ENCODE data around the gene CLASRP. TPM values are rescaled to one million over a fixed set of nuclear protein-coding genes. Genes with fewer than 3 reads are reported as not detected.
"Not testable (repeated sequence)": the region's sequence is repeated elsewhere in the genome, so short reads cannot be mapped to it uniquely, and the experiment has no call there.

CLASRP gene
- total RNA-seq: 100 to 1,000 TPM; 115 to 133 TPM

DNA sequence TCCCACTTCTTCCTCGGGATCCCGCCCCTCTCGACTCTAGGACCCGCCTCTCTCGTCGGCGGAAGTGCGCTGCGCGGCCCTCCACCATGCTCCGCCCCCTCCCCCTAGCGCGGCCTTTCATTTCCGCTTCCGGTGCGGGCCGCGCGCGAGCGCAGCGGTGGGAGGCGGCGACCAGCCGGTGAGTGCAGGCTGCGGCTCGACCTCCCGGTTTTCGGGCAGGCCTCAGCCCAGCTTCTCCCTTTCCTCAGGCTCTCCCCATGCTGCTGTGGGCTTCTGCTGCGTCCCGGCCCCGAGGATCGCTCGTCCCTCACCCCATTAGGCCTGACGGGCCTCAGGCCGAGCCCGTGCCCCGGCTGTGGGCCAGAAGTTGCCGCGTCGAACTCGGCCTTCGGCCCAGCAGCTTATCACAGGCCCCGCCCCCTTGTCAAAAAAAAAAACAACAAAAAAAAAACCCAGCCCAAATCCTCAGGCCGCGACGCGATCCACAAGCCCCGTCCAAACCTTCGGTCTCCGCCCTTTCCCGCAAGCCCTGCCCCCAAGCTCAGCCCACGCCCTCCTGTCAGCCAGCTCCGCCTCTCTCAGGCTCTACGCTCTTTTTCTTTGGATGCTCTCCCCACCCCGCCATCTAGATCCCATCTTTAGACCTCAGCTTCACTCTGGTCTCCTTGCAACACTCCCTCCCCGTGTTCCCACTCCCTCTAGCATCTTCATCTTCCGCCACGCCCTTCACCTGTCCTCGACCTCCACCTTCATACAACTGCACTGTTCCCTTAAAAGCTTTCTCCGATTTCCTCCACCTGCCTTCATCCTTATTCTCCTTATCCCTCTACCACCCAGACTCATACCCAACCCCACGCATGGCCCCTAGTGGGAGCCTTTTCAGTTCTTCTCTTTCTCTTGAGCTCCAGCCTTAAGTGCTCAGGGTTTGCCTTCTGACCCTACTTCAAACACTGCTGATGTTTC lies at the start of gene CLASRP:
CLASRP (plus strand) TSS at position 115 of the 963 bp plus-strand sequence. CDS start 1,168 bp downstream, outside the sequence.
- no peaks in the 10 kb centered on the region for H3K9me3 Mint-ChIP-seq
- DNase-seq (ENCODE audit: low spot score in 2 of 2): peak; percentile 88 to 90
- peaks cover 32 to 40% of the 10 kb centered on the region in 2 donors for H3K36me3 Mint-ChIP-seq
- peak within 1 kb of the TSS; percentile 97 to 99 for H3K27ac Mint-ChIP-seq
- ATAC-seq: peak; percentile 96 to 99

GRCh38 chr19:44990459-44990858 lies 48.4 kb upstream of the CLASRP start:
- ATAC-seq (no peak), DNase-seq (ENCODE audit: low spot score in 2 of 2) (no peak)
- Mint-ChIP-seq H3K9me3 (no peaks in the 10 kb centered on the region), H3K36me3 (no peaks in the 10 kb centered on the region), H3K27ac (no peak overlapping the region)

- no peaks in the 10 kb centered on the region for H3K9me3 Mint-ChIP-seq
- H3K36me3 Mint-ChIP-seq: no peaks in the 10 kb centered on the region
- ATAC-seq (no peak), DNase-seq (ENCODE audit: low spot score in 2 of 2) (no peak)
- peak overlapping the region; percentile 60 to 73 for H3K27ac Mint-ChIP-seq
Measured at GRCh38 chr19:44990966-44991365, 47.9 kb upstream of the CLASRP start.

GRCh38 chr19:44992336-44993163 lies 46.3 kb upstream of the CLASRP start:
- ATAC-seq (no peak), DNase-seq (ENCODE audit: low spot score in 2 of 2) (no peak)
- H3K27ac Mint-ChIP-seq: no peak overlapping the region
- H3K36me3 Mint-ChIP-seq: no peaks in the 10 kb centered on the region
- H3K9me3 Mint-ChIP-seq: no peaks in the 10 kb centered on the region

DNA sequence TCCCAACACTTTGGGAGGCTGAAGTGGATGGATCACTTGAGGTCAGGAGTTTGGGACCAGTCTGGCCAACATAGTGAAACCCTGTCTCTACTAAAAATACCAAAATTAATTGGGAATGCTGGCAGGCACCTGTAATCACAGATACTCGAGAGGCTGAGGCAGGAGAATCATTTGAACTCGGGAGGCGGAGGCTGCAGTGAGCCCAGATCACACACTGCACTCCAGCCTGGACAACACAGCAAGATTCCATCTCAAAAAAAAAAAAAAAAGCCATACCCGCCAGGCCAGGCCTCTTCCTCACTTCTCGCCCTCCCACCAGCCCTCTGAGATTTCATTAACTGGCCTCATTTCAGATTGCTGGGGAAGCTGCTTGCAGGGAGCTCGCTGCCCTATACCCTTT lies 45.3 kb upstream of the CLASRP start:
- Mint-ChIP-seq H3K36me3 (no peaks in the 10 kb centered on the region), H3K27ac (peak overlapping the region; percentile 25 to 72), H3K9me3 (no peaks in the 10 kb centered on the region)
- DNase-seq (ENCODE audit: low spot score in 2 of 2) (no peak), ATAC-seq (no peak)

DNA sequence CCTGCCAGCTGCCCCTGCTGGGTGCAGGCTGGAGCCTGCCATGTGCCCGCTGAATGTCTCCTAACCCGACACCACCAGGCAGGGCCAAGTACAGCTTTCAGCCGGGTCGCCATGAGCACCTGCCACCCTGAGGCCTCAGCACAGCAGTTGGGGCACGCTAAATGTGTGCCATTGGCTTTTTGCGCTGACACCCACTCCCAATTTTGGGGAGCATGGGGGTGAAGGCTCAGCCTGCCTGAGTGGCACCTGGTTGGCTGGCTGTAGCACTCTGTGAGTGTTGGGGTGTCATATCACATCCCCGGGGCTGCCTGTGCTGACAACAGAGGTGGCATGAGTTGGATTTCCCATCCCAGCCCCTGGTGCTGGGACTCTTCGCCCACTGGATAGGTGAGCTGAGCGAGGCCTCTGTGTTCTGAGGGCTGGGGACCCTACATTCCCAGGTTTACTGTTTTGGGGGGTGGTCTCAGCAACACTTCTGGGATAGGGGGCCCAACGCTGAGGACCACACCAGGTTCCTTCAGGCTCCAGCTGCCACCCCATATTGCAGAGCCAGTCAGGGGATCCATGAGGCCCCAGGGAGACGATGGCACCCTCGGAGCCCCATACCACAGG lies 44.8 kb upstream of the CLASRP start:
- no peaks in the 10 kb centered on the region for H3K9me3 Mint-ChIP-seq
- DNase-seq (ENCODE audit: low spot score in 2 of 2) (no peak), ATAC-seq (no peak)
- peak overlapping the region in 1 of 2 donors; percentile 25 for H3K27ac Mint-ChIP-seq
- H3K36me3 Mint-ChIP-seq: no peaks in the 10 kb centered on the region

DNA sequence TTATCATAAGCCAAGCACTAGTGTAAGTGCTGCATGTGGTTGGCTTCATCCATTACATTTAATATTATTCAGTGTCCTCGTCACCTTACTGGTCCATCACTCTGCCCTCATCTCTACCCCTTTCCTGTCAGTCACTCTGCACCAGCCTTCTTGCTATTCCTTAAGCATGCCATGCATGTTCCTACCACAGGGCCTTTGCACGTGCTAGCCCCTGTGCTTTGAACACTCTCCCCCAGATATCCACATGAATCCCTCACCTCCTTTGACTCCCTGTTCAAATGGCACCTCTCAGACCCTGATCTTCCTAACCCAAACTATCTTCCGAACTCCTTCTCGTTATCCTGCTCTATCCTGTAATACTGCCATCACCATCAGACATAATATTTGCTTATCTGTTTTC lies 40.8 kb upstream of the CLASRP start:
- DNase-seq (ENCODE audit: low spot score in 2 of 2) (no peak), ATAC-seq (no peak)
- no peak overlapping the region for H3K27ac Mint-ChIP-seq
- no peaks in the 10 kb centered on the region for H3K9me3 Mint-ChIP-seq
- H3K36me3 Mint-ChIP-seq: peaks cover 6% of the 10 kb centered on the region in 2 donors

DNA sequence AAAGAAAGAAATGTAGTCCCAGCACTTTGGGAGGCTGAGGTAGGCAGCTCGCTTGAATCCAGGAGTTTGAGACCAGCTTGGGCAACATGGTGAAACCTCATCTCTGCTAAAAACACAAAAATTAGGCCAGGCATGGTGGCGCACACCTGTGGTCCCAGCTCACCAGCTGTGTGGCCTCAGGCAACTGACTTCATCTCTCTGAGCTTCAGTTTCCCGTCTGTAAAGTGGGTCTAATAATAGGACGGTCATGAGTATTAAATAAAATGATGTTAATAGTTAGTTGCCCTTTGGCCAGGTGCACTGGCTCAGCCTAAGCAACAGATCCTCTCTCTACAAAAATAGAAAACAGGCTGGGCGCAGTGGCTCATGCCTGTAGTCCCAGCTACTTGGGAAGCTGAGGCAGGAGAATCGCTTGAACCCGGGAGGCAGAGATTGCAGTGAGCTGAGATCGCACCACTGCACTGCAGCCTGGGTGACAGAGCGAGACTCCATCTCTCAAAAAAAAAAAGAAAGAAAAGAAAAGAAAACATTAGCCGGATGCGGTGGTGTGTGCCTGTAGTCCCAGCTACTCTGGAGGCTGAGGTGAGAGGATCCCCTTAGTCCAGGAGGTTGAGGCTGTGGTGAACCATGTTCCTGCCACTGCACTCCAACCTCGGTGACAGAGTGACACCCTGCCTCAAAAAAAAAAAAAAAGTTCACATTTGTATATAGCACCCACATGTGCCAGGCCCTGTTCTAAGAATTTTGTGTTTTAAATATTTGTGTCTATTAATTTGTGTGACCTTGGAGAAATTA lies 39.5 kb upstream of the CLASRP start:
- DNase-seq (ENCODE audit: low spot score in 2 of 2); ATAC-seq; H3K9me3 Mint-ChIP-seq; H3K36me3 Mint-ChIP-seq: not testable (repeated sequence)
- peak overlapping the region in 1 of 2 donors; percentile 93 for H3K27ac Mint-ChIP-seq

DNA sequence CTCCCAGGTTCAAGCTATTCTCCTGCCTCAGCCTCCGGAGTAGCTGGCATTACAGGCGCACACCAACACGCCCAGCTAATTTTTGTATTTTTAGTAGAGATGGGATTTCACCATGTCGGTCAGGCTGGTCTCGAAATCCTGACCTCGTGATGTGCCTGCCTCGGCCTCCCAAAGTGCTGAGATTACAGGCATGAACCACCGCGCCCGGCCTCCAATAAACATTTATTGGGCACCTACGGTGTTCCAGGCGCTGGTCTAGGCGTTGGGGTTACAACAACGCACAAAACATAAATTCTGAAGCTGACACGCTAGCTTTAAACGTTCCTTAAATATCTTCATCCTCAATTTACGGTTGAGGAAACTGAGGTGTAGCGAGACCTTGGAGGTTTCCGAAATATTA lies 38.2 kb upstream of the CLASRP start:
- H3K9me3 Mint-ChIP-seq; DNase-seq (ENCODE audit: low spot score in 2 of 2); ATAC-seq; H3K36me3 Mint-ChIP-seq: not testable (repeated sequence)
- peak overlapping the region; percentile 55 to 93 for H3K27ac Mint-ChIP-seq

DNA sequence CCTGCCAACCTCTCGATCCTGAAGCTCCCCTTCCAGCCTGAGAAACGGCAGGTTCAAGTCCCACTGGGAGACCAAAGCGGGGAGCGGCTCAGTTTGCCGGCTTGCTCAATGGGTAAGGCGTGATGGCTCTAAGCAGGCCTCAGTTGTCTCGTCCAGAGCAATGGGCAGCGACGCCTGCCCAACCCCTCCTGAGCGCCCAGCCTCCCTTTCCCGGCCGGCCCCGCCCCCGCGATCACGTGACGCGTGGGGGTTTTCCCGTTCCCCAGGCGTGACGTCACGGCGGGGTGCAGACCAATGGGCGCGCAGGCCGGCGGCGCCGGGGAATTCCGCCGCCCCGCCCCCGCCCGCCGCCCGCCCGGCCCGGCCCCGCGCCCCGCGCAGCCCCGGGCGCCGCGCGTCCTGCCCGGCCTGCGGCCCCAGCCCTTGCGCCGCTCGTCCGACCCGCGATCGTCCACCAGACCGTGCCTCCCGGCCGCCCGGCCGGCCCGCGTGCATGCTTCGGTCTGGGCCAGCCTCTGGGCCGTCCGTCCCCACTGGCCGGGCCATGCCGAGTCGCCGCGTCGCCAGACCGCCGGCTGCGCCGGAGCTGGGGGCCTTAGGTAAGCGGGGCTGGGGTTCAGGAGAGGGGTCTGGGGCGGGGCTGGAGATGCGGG lies 37.6 kb upstream of the CLASRP start, which contains the start of gene RELB:
RELB (plus strand) TSS at position 378 of the 653 bp plus-strand sequence; CDS start at position 494, 116 bp downstream.
- H3K36me3 Mint-ChIP-seq: peaks cover 6 to 12% of the 10 kb centered on the region in 2 donors
- H3K27ac Mint-ChIP-seq: peak within 1 kb of the TSS; percentile 93 to 100
- no peaks in the 10 kb centered on the region for H3K9me3 Mint-ChIP-seq
- ATAC-seq (peak; percentile 75 to 77), DNase-seq (ENCODE audit: low spot score in 2 of 2) (peak; percentile 95 to 99)

DNA sequence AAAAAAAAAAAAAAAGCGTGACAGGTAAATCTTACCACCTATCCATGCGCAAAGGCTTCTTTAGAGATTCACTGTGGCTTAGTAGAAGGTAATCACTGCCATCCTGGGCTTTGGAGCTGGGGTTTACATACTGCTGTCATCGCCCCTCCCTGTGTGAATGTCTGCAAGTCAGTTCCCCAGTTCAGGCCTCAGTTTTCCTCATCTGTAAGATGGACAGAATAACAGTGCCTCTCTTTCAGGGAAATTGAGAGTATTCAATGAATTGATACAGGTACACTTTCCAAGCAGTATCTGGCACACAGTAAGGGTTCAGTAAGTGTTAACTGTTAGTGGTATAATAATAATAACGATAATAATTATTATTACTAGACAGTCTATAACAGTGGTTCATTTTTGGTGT lies 35.4 kb upstream of the CLASRP start:
- DNase-seq (ENCODE audit: low spot score in 2 of 2) (no peak), ATAC-seq (no peak)
- Mint-ChIP-seq H3K36me3 (peaks cover 6 to 17% of the 10 kb centered on the region in 2 donors), H3K9me3 (no peaks in the 10 kb centered on the region), H3K27ac (no peak overlapping the region)

DNA sequence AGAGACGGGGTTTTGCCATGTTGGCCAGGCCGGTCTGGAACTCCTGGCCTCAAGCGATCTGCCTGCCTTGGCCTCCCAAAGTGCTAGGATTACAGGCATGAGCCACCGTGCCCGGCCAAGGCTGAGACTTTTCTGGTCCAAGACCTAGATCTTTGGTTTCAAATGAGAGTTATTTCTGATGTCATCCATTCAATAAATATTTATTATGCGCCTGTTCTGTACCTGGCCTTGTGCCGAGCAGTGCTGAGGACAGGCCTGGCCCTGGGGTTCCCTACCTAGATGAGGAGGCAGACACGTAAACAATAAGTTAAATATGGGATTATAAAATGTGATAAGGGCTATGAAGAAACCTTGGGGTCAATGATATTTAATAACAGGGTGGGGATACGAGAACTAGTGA lies 33.1 kb upstream of the CLASRP start:
- DNase-seq (ENCODE audit: low spot score in 2 of 2) (no peak), ATAC-seq (no peak)
- peak overlapping the region in 1 of 2 donors; percentile 17 for H3K27ac Mint-ChIP-seq
- H3K36me3 Mint-ChIP-seq: peaks cover 6 to 17% of the 10 kb centered on the region in 2 donors
- no peaks in the 10 kb centered on the region for H3K9me3 Mint-ChIP-seq

DNA sequence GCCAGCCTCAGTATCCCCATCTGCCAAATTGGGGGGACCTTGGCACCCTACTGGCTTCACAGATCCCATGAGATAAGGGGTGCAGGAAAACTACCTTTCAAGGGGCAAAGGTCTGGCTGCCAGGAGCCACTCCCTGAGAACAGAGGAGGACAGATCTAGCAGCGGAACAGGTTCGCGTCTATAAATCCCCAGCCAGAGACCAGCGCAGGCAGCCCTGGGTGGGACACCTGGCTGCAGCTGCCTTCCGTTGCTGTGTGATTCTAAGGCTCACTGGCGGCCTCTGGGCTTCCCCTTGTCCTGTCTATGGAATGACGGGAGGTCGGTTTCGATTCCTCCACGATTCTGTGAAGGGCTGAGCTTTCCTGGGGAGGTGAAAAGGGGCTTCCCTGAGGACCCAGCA lies 30.3 kb upstream of the CLASRP start:
- Mint-ChIP-seq H3K36me3 (peaks cover 0 to 11% of the 10 kb centered on the region in 2 donors), H3K27ac (peak overlapping the region in 1 of 2 donors; percentile 83), H3K9me3 (no peaks in the 10 kb centered on the region)
- ATAC-seq (no peak), DNase-seq (ENCODE audit: low spot score in 2 of 2) (no peak)

GRCh38 chr19:45009625-45010255 lies 29.1 kb upstream of the CLASRP start:
- Mint-ChIP-seq H3K9me3 (no peaks in the 10 kb centered on the region), H3K36me3 (peaks cover 0 to 11% of the 10 kb centered on the region in 2 donors), H3K27ac (peak overlapping the region; percentile 53 to 83)
- no peak for ATAC-seq
- no peak for DNase-seq (ENCODE audit: low spot score in 2 of 2)

DNA sequence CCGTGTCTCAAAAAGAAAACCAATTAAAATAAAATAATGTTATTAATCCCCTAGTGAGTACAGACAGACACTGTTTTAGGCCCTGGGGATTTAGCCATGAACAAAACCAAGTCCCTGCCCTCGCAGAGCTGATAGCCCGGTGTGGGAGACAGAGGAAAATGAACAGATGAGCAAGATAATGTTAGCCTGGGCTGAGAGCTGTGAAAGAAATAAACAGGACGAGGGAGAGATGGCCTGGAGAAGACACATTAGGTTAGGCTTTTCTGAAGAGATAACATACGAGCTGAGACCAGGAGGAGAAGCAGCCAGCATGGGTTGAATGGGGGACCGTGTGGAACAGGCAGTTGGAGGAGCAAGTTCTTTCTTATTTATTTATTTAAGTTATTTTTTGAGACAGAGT lies 28.5 kb upstream of the CLASRP start:
- H3K9me3 Mint-ChIP-seq: no peaks in the 10 kb centered on the region
- no peak for DNase-seq (ENCODE audit: low spot score in 2 of 2)
- H3K36me3 Mint-ChIP-seq: peaks cover 0 to 11% of the 10 kb centered on the region in 2 donors
- no peak for ATAC-seq
- peak overlapping the region; percentile 53 to 83 for H3K27ac Mint-ChIP-seq
